ENCODE data around the gene PLXNC1.
A peak's percentile ranks its signal among the peaks of the same experiment; 100 is the strongest.

The PLXNC1 gene

GRCh38 chr12:94133964-94134795 is 14.2 kb upstream of the PLXNC1 start:
- DNase-seq (ENCODE audit: low spot score) = peak; percentile 66

GRCh38 chr12:94135896-94136295 is 12.5 kb upstream of the PLXNC1 start:
- no peak for DNase-seq (ENCODE audit: low spot score)

GRCh38 chr12:94139816-94140215 is 8.6 kb upstream of the PLXNC1 start:
- no peak for DNase-seq (ENCODE audit: low spot score)

GRCh38 chr12:94140556-94140955 is 7.8 kb upstream of the PLXNC1 start:
- peak; percentile 61 for DNase-seq (ENCODE audit: low spot score)

- DNase-seq (ENCODE audit: low spot score) = no peak
Measured at GRCh38 chr12:94141004-94141764, 7.2 kb upstream of the PLXNC1 start.

- DNase-seq (ENCODE audit: low spot score) = no peak
Measured at GRCh38 chr12:94141892-94142291, 6.5 kb upstream of the PLXNC1 start.

GRCh38 chr12:94143438-94143837 is 4.9 kb upstream of the PLXNC1 start:
- no peak for DNase-seq (ENCODE audit: low spot score)

- no peak for DNase-seq (ENCODE audit: low spot score)
Measured at GRCh38 chr12:94143951-94144350, 4.4 kb upstream of the PLXNC1 start.

GRCh38 chr12:94144781-94145180 is 3.6 kb upstream of the PLXNC1 start:
- no peak for DNase-seq (ENCODE audit: low spot score)

- peak; percentile 62 for DNase-seq (ENCODE audit: low spot score)
Measured at GRCh38 chr12:94145191-94145983, 3.0 kb upstream of the PLXNC1 start.

- DNase-seq (ENCODE audit: low spot score) = no peak
Measured at GRCh38 chr12:94146166-94146936, 2.0 kb upstream of the PLXNC1 start.

- DNase-seq (ENCODE audit: low spot score) = no peak
Measured at GRCh38 chr12:94147387-94147990, 888 bp upstream of the PLXNC1 start.

- no peak for DNase-seq (ENCODE audit: low spot score)
Measured at GRCh38 chr12:94148739-94149118, 352 bp downstream of the PLXNC1 start.

- peak; percentile 85 for DNase-seq (ENCODE audit: low spot score)
Measured at GRCh38 chr12:94149119-94149780, 873 bp downstream of the PLXNC1 start.

- peak; percentile 43 for DNase-seq (ENCODE audit: low spot score)
Measured at GRCh38 chr12:94149781-94150239, 1.4 kb downstream of the PLXNC1 start.

GRCh38 chr12:94150240-94151121 is 2.1 kb downstream of the PLXNC1 start:
- DNase-seq (ENCODE audit: low spot score) = peak; percentile 61

GRCh38 chr12:94151582-94151981 is 3.2 kb downstream of the PLXNC1 start:
- peak; percentile 73 for DNase-seq (ENCODE audit: low spot score)

- DNase-seq (ENCODE audit: low spot score) = peak; percentile 59
Measured at GRCh38 chr12:94152292-94153078, 4.1 kb downstream of the PLXNC1 start.

- no peak for DNase-seq (ENCODE audit: low spot score)
Measured at GRCh38 chr12:94157181-94157580, 8.8 kb downstream of the PLXNC1 start.
